ENCODE data around the gene RFX3.

DNA sequence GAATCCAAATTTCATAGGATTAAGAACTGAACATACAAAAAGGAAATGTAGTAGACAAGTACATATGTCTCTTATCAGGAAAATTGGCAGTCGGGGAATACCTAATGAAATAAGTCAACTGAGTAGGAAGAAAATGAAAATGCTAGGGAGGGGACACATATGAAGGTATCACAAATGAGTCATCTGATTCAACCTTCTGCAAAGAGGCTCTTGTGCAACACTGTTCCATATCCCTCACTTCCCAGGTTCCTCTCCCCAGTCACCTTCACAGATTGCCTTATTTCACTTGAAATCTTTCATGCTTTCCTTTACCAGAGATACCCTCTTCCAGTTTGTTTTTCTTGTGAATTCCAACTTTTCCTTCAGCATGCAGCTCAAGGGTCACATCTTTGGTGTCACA, 139.0 kb downstream of the RFX3 start:
- TF ChIP-seq, protein P1, sequence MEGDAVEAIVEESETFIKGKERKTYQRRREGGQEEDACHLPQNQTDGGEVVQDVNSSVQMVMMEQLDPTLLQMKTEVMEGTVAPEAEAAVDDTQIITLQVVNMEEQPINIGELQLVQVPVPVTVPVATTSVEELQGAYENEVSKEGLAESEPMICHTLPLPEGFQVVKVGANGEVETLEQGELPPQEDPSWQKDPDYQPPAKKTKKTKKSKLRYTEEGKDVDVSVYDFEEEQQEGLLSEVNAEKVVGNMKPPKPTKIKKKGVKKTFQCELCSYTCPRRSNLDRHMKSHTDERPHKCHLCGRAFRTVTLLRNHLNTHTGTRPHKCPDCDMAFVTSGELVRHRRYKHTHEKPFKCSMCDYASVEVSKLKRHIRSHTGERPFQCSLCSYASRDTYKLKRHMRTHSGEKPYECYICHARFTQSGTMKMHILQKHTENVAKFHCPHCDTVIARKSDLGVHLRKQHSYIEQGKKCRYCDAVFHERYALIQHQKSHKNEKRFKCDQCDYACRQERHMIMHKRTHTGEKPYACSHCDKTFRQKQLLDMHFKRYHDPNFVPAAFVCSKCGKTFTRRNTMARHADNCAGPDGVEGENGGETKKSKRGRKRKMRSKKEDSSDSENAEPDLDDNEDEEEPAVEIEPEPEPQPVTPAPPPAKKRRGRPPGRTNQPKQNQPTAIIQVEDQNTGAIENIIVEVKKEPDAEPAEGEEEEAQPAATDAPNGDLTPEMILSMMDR (IDR thresholded peaks at IDR 0.05; ENCODE audit: low read depth, low read length, poor library complexity, severe bottlenecking), result no peak
- no peak for TF ChIP-seq EZH2phosphoT487 (IDR thresholded peaks at IDR 0.05; ENCODE audit: borderline replicate concordance, low read length)

All from DOHH2 (cell line).